ACC112 (cell line): ENCODE data around the gene NEK7.
A peak's percentile ranks its signal among the peaks of the same experiment; 100 is the strongest.

Experiments
- H2AFZ ChIP-seq: fragments of 200-600 bp; sonication (generic); one replicate; pipeline ENCODE4 v1.6.0; 2017; ENCODE audit warnings: antibody characterized with exemption, low read length; ENCODE audit not compliant: unreplicated experiment
- H3K27ac ChIP-seq: fragments of 200-600 bp; sonication (generic); 2 replicates; pipeline ENCODE4 v1.5.1; 2014; ENCODE audit warnings: low read depth, mild to moderate bottlenecking, antibody characterized with exemption, low read length, moderate library complexity
- H3K27me3 ChIP-seq: fragments of 200-600 bp; sonication (generic); 2 replicates; pipeline ENCODE4 v1.6.1; 2014; ENCODE audit warnings: mild to moderate bottlenecking, antibody characterized with exemption, low read length, moderate library complexity, mixed read lengths; ENCODE audit not compliant: insufficient read depth
- H3K36me3 ChIP-seq: fragments of 200-600 bp; sonication (generic); 2 replicates; pipeline ENCODE4 v1.6.1; 2016; ENCODE audit warnings: mild to moderate bottlenecking, antibody characterized with exemption, low read length, moderate library complexity, mixed read lengths; ENCODE audit not compliant: insufficient read depth
- H3K4me1 ChIP-seq: fragments of 200-600 bp; sonication (generic); one replicate; pipeline ENCODE4 v1.6.1; 2016; ENCODE audit warnings: low read length, mixed read lengths; ENCODE audit not compliant: insufficient read depth, unreplicated experiment, control insufficient read depth
- H3K4me3 ChIP-seq: fragments of 200-600 bp; sonication (generic); 2 replicates; pipeline ENCODE4 v1.5.1; 2014; ENCODE audit warnings: mild to moderate bottlenecking, low read depth, low read length
- H3K79me2 ChIP-seq: fragments of 200-600 bp; sonication (generic); one replicate; pipeline ENCODE4 v1.6.0; 2016; ENCODE audit warnings: low read length; ENCODE audit not compliant: control insufficient read depth, unreplicated experiment, insufficient read depth

The NEK7 gene

DNA sequence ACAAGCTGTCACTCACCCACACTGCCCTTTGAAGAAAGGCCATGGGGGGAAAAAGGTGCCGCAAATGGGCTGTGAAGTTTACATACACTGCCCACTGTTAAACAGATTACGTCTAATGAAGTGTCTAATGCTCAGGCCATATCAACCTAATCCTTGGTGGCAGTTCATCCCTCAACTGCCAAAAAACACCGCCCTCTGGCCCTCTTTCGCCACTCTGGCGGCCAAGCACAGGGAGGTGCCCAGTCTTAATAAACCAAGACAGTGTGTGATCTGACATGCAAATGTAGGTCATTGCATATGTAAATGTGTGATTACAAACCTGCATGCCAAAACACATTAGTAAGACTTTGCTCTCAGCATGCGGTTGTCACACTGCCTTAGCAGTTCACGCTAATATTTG lies 89.5 kb downstream of the NEK7 start:
- H2AFZ ChIP-seq, result no peak overlapping the region
- peaks cover 50% of the 10 kb centered on the region for H3K79me2 ChIP-seq
- H3K4me3 ChIP-seq, result no peak overlapping the region
- H3K27ac ChIP-seq, result no peak overlapping the region
- no peaks in the 10 kb centered on the region for H3K27me3 ChIP-seq
- peaks cover 19% of the 10 kb centered on the region; the same call in 1 of the 2 replicates for H3K36me3 ChIP-seq
- no peaks in the 10 kb centered on the region for H3K4me1 ChIP-seq

DNA sequence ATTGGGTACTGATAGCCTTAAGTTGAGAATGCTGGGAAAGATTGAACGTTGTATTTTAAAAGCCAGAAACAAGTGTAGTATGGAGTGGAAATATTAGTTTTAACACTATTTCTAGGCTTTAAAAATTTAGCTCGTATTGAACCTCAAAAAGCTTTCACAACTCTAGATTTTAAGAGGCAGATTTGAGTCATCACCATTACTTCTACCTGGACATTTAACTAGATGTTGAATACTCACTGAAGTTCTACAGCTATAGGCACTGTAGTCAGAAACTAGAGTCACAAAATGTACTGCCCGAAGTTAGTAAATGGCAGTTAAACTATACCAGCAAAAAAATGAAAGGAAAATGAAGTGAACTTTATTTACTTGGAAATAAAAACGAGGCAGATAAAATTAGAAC lies 96.5 kb downstream of the NEK7 start:
- Histone ChIP-seq H3K79me2 (peaks cover 39% of the 10 kb centered on the region), H3K4me1 (peaks cover 43% of the 10 kb centered on the region), H3K36me3 (0 out of 2 replicates have a peak, but pooled peaks cover 4% of the 10 kb centered on the region), H2AFZ (no peak overlapping the region), H3K27me3 (no peaks in the 10 kb centered on the region), H3K4me3 (peak overlapping the region; percentile 18; the same call in 1 of the 2 replicates), H3K27ac (peak overlapping the region; percentile 65)

DNA sequence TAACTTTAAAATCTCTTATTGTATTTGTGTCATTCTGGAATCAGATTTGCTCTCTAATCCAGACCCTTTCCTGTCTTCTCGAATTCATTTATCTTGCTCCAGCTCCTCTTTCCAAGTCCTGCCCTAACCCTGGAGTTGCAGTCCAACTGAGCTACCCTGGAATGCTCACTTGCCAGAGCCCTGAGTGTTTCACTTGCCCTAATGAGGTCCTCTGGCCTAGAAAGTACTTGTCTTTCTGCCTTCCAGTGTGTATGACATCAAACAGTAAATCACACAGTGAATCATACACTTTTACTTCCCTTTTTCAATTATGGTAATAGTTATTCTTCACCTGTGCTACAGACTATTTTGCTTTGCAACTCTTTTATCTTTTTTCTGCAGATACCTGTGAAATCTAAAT lies 96.9 kb downstream of the NEK7 start:
- peak overlapping the region; percentile 18; the same call in 1 of the 2 replicates for H3K4me3 ChIP-seq
- no peaks in the 10 kb centered on the region for H3K36me3 ChIP-seq
- no peak overlapping the region for H2AFZ ChIP-seq
- H3K4me1 ChIP-seq, result peaks cover 45% of the 10 kb centered on the region
- H3K79me2 ChIP-seq, result peaks cover 36% of the 10 kb centered on the region
- no peaks in the 10 kb centered on the region for H3K27me3 ChIP-seq
- H3K27ac ChIP-seq, result peak overlapping the region; percentile 65

DNA sequence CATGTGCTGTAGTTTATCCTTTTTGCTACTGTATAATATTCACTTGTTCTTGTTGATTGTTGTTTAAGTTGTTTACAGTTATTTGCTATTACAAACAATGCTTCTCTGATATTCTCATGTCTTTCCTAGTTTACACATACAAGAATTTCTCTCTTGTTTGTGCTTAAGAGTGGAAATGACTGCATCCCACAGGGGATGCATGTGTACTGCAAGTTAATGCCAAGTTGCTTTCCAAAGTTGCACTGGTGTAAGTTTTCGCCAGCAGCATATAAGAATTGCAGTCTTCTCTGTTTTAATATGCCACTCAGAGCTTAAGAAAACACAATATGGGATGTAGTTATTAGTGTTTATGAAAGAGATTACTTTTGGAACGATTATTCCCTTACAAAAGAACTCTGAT lies 97.7 kb downstream of the NEK7 start:
- H3K79me2 ChIP-seq, result peaks cover 40% of the 10 kb centered on the region
- H3K27me3 ChIP-seq, result no peaks in the 10 kb centered on the region
- peak overlapping the region; percentile 65 for H3K27ac ChIP-seq
- peaks cover 54% of the 10 kb centered on the region for H3K4me1 ChIP-seq
- H2AFZ ChIP-seq, result no peak overlapping the region
- H3K36me3 ChIP-seq, result no peaks in the 10 kb centered on the region
- H3K4me3 ChIP-seq, result peak overlapping the region; percentile 48

DNA sequence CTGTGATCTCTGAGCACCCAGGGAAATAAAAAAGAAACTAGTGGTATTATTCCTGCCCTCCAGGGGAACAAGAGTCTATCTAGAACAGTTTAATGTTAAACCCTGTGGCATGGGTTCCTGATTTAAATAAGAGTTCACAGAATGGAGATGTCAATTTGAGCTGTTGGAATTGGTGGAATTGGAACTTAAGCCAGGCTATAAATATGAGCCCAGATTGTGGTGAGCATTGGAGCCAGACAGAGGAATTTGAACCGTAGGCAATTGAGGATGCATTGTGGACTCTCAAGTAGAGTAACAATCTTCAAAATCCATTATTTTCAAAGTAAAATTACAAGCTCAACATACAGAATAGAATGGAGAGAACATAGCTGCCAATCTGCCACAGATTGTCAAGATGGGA lies 98.2 kb downstream of the NEK7 start:
- Histone ChIP-seq H3K4me3 (peak overlapping the region; percentile 48), H3K4me1 (peaks cover 58% of the 10 kb centered on the region), H3K27ac (peak overlapping the region; percentile 65), H3K36me3 (no peaks in the 10 kb centered on the region), H3K79me2 (peaks cover 44% of the 10 kb centered on the region), H3K27me3 (no peaks in the 10 kb centered on the region), H2AFZ (no peak overlapping the region)

DNA sequence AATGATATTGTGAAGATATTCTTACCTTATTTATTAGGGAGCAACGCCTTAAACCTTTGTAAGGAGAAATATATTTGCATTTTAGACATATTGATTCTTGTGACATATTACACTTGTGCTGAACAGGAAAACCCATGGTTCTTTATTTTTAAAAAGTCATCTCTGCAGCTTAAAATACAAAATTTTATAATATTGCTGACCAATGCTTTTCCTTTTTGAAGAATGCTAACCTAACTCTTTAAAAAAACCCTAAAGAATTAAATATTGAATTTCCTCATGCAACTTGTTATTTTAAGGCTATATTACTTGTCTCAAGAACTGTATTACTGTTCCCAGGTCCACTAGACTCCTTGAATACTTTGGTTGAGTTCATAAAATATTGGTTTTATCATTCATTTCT lies 99.0 kb downstream of the NEK7 start:
- Histone ChIP-seq H3K27me3 (no peaks in the 10 kb centered on the region), H2AFZ (no peak overlapping the region), H3K79me2 (peaks cover 53% of the 10 kb centered on the region), H3K36me3 (no peaks in the 10 kb centered on the region), H3K27ac (no peak overlapping the region), H3K4me1 (peaks cover 66% of the 10 kb centered on the region), H3K4me3 (no peak overlapping the region)

DNA sequence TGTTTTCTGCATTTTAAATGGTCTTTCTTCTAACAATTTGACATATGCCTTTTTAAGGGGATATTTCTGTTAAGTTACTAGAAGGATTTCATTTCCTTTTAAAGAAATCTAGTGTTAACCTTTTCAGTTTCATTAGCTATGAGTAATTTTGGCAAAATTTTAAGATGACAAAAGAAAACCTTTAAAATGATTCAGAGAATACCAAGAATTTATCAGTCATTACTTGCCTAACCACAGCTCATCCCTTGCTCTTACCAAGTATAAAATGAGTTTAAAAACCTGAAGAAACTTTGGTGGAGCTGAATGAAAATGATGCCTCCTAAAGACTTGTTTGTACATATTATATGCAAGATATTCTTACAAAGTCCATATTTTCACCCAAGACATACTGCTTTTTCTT lies 101.7 kb downstream of the NEK7 start:
- Histone ChIP-seq H3K4me3 (peak overlapping the region; percentile 63), H3K79me2 (peaks cover 64% of the 10 kb centered on the region), H2AFZ (no peak overlapping the region), H3K36me3 (peaks cover 7% of the 10 kb centered on the region; the same call in 1 of the 2 replicates), H3K27me3 (no peaks in the 10 kb centered on the region), H3K4me1 (peaks cover 62% of the 10 kb centered on the region), H3K27ac (peak overlapping the region; percentile 90)

DNA sequence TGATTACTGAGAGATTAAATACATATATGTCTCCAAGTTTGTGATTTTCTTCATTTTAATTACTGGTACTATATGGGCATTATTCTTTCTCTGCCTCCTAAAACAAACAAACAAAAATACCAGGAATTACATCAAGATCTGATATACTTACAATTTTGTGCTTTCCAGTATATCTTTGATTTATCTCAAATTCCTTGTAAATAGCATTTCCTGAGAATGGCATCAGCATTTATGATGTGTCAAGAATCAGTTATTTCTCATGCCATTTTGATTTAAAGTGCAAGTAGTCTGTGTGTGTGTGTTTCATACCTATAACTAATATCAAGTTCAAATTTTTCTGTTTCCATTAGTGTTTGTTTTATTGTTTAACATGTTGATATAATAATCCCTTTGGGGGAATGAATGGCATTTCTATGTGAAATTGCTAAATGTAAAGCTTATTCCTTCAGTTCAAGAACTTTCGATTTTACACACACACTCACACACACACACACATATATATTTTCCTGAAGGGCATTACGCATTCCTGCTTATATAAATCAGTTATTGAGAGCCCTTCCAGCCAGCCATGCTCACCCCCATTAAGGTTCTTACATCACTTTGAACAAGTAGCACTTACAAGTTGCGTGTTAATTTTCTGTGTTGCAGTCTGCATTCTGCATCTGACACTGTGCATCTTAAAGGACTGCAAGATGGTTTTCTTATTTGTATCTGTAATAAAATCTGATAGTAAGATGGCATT lies 102.7 kb downstream of the NEK7 start:
- H3K27me3 ChIP-seq, result no peaks in the 10 kb centered on the region
- no peak overlapping the region for H2AFZ ChIP-seq
- peaks cover 58% of the 10 kb centered on the region for H3K4me1 ChIP-seq
- peaks cover 8% of the 10 kb centered on the region; the same call in 1 of the 2 replicates for H3K36me3 ChIP-seq
- peaks cover 63% of the 10 kb centered on the region for H3K79me2 ChIP-seq
- peak overlapping the region; percentile 63 for H3K4me3 ChIP-seq
- peak overlapping the region; percentile 90 for H3K27ac ChIP-seq

DNA sequence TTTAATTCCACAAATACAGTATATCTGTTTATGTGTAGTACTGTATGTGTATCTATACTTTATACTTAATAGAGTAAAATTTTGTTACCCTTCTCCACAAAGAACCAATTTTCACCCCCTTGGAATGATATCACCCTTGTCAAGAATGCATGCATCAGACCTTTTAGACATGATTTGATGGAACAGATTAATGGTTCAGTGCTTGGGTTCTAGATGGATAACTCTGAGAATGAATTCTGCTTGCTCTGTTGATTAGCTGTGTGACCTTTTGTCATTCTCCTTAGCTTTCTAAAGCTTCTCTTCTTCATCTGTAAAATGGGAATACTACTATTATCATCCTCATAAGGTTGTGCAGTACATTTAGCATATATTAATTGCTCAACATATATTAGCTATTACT lies 105.1 kb downstream of the NEK7 start:
- H3K27ac ChIP-seq, result no peak overlapping the region

DNA sequence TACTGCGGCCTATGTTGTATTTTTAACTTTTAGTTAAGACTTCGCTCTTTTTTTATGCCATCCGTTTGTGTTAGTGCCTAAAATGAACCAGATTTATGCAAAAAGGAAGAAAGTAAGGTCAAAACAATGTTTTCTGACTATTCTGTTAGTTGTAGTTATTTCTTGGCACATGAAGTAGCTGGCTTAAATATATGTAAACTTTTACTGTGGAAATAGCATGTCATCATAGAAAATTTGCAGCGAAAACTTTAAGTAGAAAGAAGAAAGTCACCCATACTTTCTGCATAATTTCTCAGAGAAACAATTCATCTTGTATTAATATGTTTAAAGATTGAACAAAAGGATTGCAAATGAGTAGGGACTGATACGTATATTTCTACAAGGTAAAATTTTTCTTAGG lies 106.4 kb downstream of the NEK7 start:
- Histone ChIP-seq H3K4me3 (no peak overlapping the region), H2AFZ (no peak overlapping the region), H3K79me2 (peaks cover 49% of the 10 kb centered on the region), H3K36me3 (peaks cover 18% of the 10 kb centered on the region; the same call in 1 of the 2 replicates), H3K27me3 (no peaks in the 10 kb centered on the region), H3K4me1 (peaks cover 54% of the 10 kb centered on the region), H3K27ac (no peak overlapping the region; the same call in 1 of the 2 replicates)

More for the DNA sequence above, 105.1 kb downstream of the NEK7 start:
- H2AFZ ChIP-seq, result no peak overlapping the region
- H3K27me3 ChIP-seq, result no peaks in the 10 kb centered on the region
- peaks cover 15% of the 10 kb centered on the region; the same call in 1 of the 2 replicates for H3K36me3 ChIP-seq
- H3K79me2 ChIP-seq, result peaks cover 49% of the 10 kb centered on the region
- no peak overlapping the region for H3K4me3 ChIP-seq
- H3K4me1 ChIP-seq, result peaks cover 55% of the 10 kb centered on the region

DNA sequence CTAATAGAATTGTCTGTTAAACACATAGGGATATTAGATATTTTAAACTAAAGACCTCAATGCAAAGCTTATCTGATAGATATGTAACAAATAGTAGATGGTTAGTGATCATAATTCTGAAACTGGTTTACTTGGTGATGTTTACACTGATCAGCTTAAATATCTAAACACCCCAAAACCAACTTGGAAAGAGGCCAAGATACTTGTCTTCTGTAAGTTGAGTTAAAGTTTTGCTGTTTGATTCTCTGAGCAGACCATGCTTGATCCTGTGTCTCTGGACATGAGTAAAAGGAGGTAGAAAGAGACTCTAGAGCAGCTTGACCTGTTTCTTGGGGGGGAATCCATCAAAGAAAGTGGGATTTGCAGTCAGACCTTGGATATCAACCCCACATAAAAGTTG lies 107.5 kb downstream of the NEK7 start:
- H3K27me3 ChIP-seq, result no peaks in the 10 kb centered on the region
- no peak overlapping the region for H3K4me3 ChIP-seq
- H2AFZ ChIP-seq, result no peak overlapping the region
- H3K36me3 ChIP-seq, result peaks cover 18% of the 10 kb centered on the region; the same call in 1 of the 2 replicates
- H3K79me2 ChIP-seq, result peaks cover 55% of the 10 kb centered on the region
- peaks cover 56% of the 10 kb centered on the region for H3K4me1 ChIP-seq
- H3K27ac ChIP-seq, result peak overlapping the region; percentile 87
